T-helper 2 cell treated with Interferon-gamma antibody and Interleukin-4, amounts not matched to agents 100 ng/mL and 5 ng/mL, for 36 hours (primary cell): ENCODE data around the gene ZBTB47. TPM values are rescaled to one million over a fixed set of nuclear protein-coding genes. Genes with fewer than 3 reads are reported as not detected.

Experiments
- intact Hi-C: fragments of 100-400 bp; cut with micrococcal nuclease; formaldehyde crosslinking; loops from one replicate; pipeline ENCODE4 v1.15.1; 2023
- total RNA-seq: library from RNA; stranded (reverse); gene quantifications from 2 replicates; pipeline ENCODE4 v1.2.3, GENCODE V29; 2022

The ZBTB47 gene
- total RNA-seq, 1 donor from 2014 or later = 0.32 TPM

GRCh38 chr3:42652251-42652610, 1.3 kb upstream of the ZBTB47 start:
- intact Hi-C loops = loop anchor here (10.0 kb wide), 1 partner anchor 153 kb away; the partner anchor contains the start of genes ACKR2 and HIGD1A

- intact Hi-C loops = loop anchor here (10.0 kb wide), 1 partner anchor 152 kb away; the partner anchor contains the start of genes ACKR2 and HIGD1A
Observed at GRCh38 chr3:42652611-42653302, 740 bp upstream of the ZBTB47 start.

- intact Hi-C loops = loop anchor here (10.0 kb wide), 1 partner anchor 152 kb away; the partner anchor contains the start of genes ACKR2 and HIGD1A
Observed at GRCh38 chr3:42653303-42653559, 266 bp upstream of the ZBTB47 start.

GRCh38 chr3:42654331-42655201, 1.1 kb downstream of the ZBTB47 start:
- intact Hi-C loops = loop anchor here (10.0 kb wide), 1 partner anchor 150 kb away; the partner anchor contains the start of genes ACKR2 and HIGD1A

- intact Hi-C loops = loop anchor here (10.0 kb wide), 1 partner anchor 149 kb away; the partner anchor contains the start of genes ACKR2 and HIGD1A
Observed at GRCh38 chr3:42655331-42655888, 1.9 kb downstream of the ZBTB47 start.

GRCh38 chr3:42655980-42656679, 2.6 kb downstream of the ZBTB47 start:
- intact Hi-C loops = loop anchor here (10.0 kb wide), 1 partner anchor 149 kb away; the partner anchor contains the start of genes ACKR2 and HIGD1A

GRCh38 chr3:42656680-42657610, 3.4 kb downstream of the ZBTB47 start:
- intact Hi-C loops = loop anchor here (10.0 kb wide), 1 partner anchor 148 kb away; the partner anchor contains the start of genes ACKR2 and HIGD1A

GRCh38 chr3:42657675-42658074, 4.2 kb downstream of the ZBTB47 start:
- intact Hi-C loops = loop anchor here (10.0 kb wide), 1 partner anchor 147 kb away; the partner anchor contains the start of genes ACKR2 and HIGD1A

- intact Hi-C loops = loop anchor here (10.0 kb wide), 1 partner anchor 147 kb away; the partner anchor contains the start of genes ACKR2 and HIGD1A
Observed at GRCh38 chr3:42658091-42658770, 4.7 kb downstream of the ZBTB47 start.

- intact Hi-C loops = loop anchor here (10.0 kb wide), 1 partner anchor 146 kb away; the partner anchor contains the start of genes ACKR2 and HIGD1A
Observed at GRCh38 chr3:42658771-42659390, 5.4 kb downstream of the ZBTB47 start.

- intact Hi-C loops = loop anchor here (10.0 kb wide), 1 partner anchor 145 kb away; the partner anchor contains the start of genes ACKR2 and HIGD1A
Observed at GRCh38 chr3:42659451-42660130, 6.1 kb downstream of the ZBTB47 start.

- intact Hi-C loops = no loop called here
Observed at GRCh38 chr3:42660131-42660715, 6.7 kb downstream of the ZBTB47 start.

GRCh38 chr3:42660898-42661297, 7.4 kb downstream of the ZBTB47 start:
- intact Hi-C loops = no loop called here

GRCh38 chr3:42661593-42662022, 8.1 kb downstream of the ZBTB47 start:
- intact Hi-C loops = no loop called here

- intact Hi-C loops = no loop called here
Observed at GRCh38 chr3:42662037-42662812, 8.7 kb downstream of the ZBTB47 start.

- intact Hi-C loops = no loop called here
Observed at GRCh38 chr3:42662813-42663535, 9.5 kb downstream of the ZBTB47 start.
